Neural cell (in vitro differentiated cells): ENCODE data around the gene ADAP1. TPM values are rescaled to one million over a fixed set of nuclear protein-coding genes. Genes with fewer than 3 reads are reported as not detected.

ENCODE experiments used
- H2AFZ ChIP-seq: fragments of 200-600, 300-800 bp; sonication (generic), shearing (Covaris generic); 2 replicates; pipeline ENCODE4 v1.6.0; 2014; ENCODE audit warnings: low read depth, mild to moderate bottlenecking, antibody characterized with exemption, low read length, moderate library complexity
- H3F3A ChIP-seq: fragments of 200-600 bp; shearing (Covaris generic); 2 replicates; pipeline ENCODE4 v1.6.1; 2016; ENCODE audit warnings: mild to moderate bottlenecking, moderate library complexity, mixed read lengths, antibody characterized with exemption, low read length; ENCODE audit not compliant: insufficient read depth, poor library complexity, severe bottlenecking
- H3K27ac ChIP-seq: fragments of 200-600, 300-800 bp; sonication (generic), shearing (Covaris generic); 2 replicates; pipeline ENCODE4 v1.5.1; 2014; ENCODE audit warnings: mild to moderate bottlenecking, low read length, moderate library complexity
- H3K27me3 ChIP-seq: fragments of 300-800, 200-600 bp; sonication (generic), shearing (Covaris generic); 2 replicates; pipeline ENCODE4 v1.6.0; 2014; ENCODE audit warnings: mild to moderate bottlenecking, low read depth, low read length, moderate library complexity; ENCODE audit not compliant: insufficient read depth
- H3K36me3 ChIP-seq: fragments of 300-800, 200-600 bp; sonication (generic), shearing (Covaris generic); 2 replicates; pipeline ENCODE4 v1.5.1; 2014; ENCODE audit warnings: mild to moderate bottlenecking, antibody characterized with exemption, low read length, moderate library complexity; ENCODE audit not compliant: insufficient read depth
- H3K4me2 ChIP-seq: fragments of 300-800, 200-600 bp; sonication (generic), shearing (Covaris generic); 2 replicates; pipeline ENCODE4 v1.6.0; 2014; ENCODE audit warnings: mild to moderate bottlenecking, low read length
- H3K4me3 ChIP-seq: fragments of 300-800, 200-600 bp; sonication (generic), shearing (Covaris generic); 2 replicates; pipeline ENCODE4 v1.5.1; 2014; ENCODE audit warnings: mild to moderate bottlenecking, low read length, moderate library complexity
- H3K79me2 ChIP-seq: fragments of 200-600 bp; shearing (Covaris generic); replicated peaks from 2 replicates; pipeline ENCODE4 v1.6.0; 2014; ENCODE audit warnings: mild to moderate bottlenecking, low read length, moderate library complexity; ENCODE audit not compliant: insufficient read depth
- H3K9ac ChIP-seq: fragments of 300-800, 200-600 bp; sonication (generic), shearing (Covaris generic); 2 replicates; pipeline ENCODE4 v1.6.1; 2016; ENCODE audit warnings: mild to moderate bottlenecking, low read length, mixed read lengths
- H3K9me2 ChIP-seq: fragments of 200-600 bp; shearing (Covaris generic); 2 replicates; pipeline ENCODE4 v1.6.1; 2016; ENCODE audit warnings: mild to moderate bottlenecking, low read length, mixed read lengths; ENCODE audit not compliant: insufficient read depth
- H3K9me3 ChIP-seq: fragments of 200-600, 300-800 bp; sonication (generic), shearing (Covaris generic); 2 replicates; pipeline ENCODE4 v1.6.1; 2016; ENCODE audit warnings: mild to moderate bottlenecking, mixed run types, low read length, moderate library complexity, mixed read lengths
- H4K20me1 ChIP-seq: fragments of 200-600 bp; shearing (Covaris generic); 2 replicates; pipeline ENCODE4 v1.6.1; 2016; ENCODE audit warnings: mild to moderate bottlenecking, mixed run types; ENCODE audit not compliant: insufficient read depth
- CTCF ChIP-seq: fragments of 450-650 bp; IDR thresholded peaks from 2 replicates; pipeline ENCODE4 v1.5.1; 2014; ENCODE audit warnings: antibody characterized with exemption, mild to moderate bottlenecking, moderate library complexity; ENCODE audit not compliant: poor library complexity, severe bottlenecking
- EP300 ChIP-seq: fragments of 450-650 bp; conservative IDR thresholded peaks from 2 replicates; pipeline ENCODE4 v1.6.1; 2014; ENCODE audit warnings: antibody characterized with exemption, mild to moderate bottlenecking, moderate library complexity; ENCODE audit not compliant: poor library complexity, severe bottlenecking
- EZH2 ChIP-seq: fragments of 200-600, 300-800 bp; shearing (Covaris generic), sonication (generic); IDR thresholded peaks from 2 replicates; pipeline ENCODE4 v1.6.1; 2014; ENCODE audit warnings: antibody characterized with exemption, low read length, borderline replicate concordance, mild to moderate bottlenecking; ENCODE audit not compliant: insufficient read depth, poor library complexity, severe bottlenecking
- MXI1 ChIP-seq: fragments of 450-650 bp; conservative IDR thresholded peaks from 2 replicates; pipeline ENCODE4 v1.6.1; 2014; ENCODE audit warnings: antibody characterized with exemption, mild to moderate bottlenecking; ENCODE audit not compliant: poor library complexity, severe bottlenecking
- POLR2AphosphoS5 ChIP-seq: IDR thresholded peaks from 2 replicates; pipeline ENCODE4 v1.6.1; 2012
- RAD21 ChIP-seq: fragments of 450-650 bp; conservative IDR thresholded peaks from 2 replicates; pipeline ENCODE4 v1.6.1; 2014; ENCODE audit warnings: antibody characterized with exemption, mild to moderate bottlenecking, moderate library complexity
- REST ChIP-seq: IDR thresholded peaks from 2 replicates; pipeline ENCODE4 v1.6.1; 2012; ENCODE audit warnings: borderline replicate concordance
- SMC3 ChIP-seq: fragments of 450-650 bp; conservative IDR thresholded peaks from 2 replicates; pipeline ENCODE4 v1.6.1; 2014; ENCODE audit warnings: antibody characterized with exemption, mild to moderate bottlenecking, moderate library complexity; ENCODE audit not compliant: poor library complexity
- TAF1 ChIP-seq: IDR thresholded peaks from 2 replicates; pipeline ENCODE4 v1.6.1; 2012; ENCODE audit warnings: low read depth
- polyA plus RNA-seq: library from polyadenylated mRNA; depleted of rRNA; stranded (reverse); fragments of >200 nt; gene quantifications from 2 replicates; pipeline ENCODE4 v1.2.3, GENCODE V29; 2014

The ADAP1 gene
- polyA plus RNA-seq, 1 donor from 2014 or later, result 76.8 TPM

GRCh38 chr7:932651-932975 is 21.9 kb downstream of the ADAP1 start:
- no peaks in the 10 kb centered on the region for H3K27me3 ChIP-seq
- no peak overlapping the region for H2AFZ ChIP-seq
- no peak overlapping the region for H3K4me3 ChIP-seq
- H3F3A ChIP-seq, result no peaks in the 10 kb centered on the region
- H3K9me3 ChIP-seq, result no peaks in the 10 kb centered on the region
- H3K36me3 ChIP-seq, result no peaks in the 10 kb centered on the region
- TF ChIP-seq POLR2AphosphoS5, result no peak
- TF ChIP-seq SMC3, result no peak
- TF ChIP-seq CTCF, result no peak
- no peak for TF ChIP-seq EP300
- no peak for TF ChIP-seq MXI1
- TF ChIP-seq TAF1, result no peak
- TF ChIP-seq REST, result no peak
- TF ChIP-seq EZH2, result no peak
- H3K79me2 ChIP-seq, result no peaks in the 10 kb centered on the region
- no peaks in the 10 kb centered on the region for H3K9me2 ChIP-seq
- no peak overlapping the region for H3K4me2 ChIP-seq
- H4K20me1 ChIP-seq, result no peaks in the 10 kb centered on the region
- H3K27ac ChIP-seq, result no peak overlapping the region
- H3K9ac ChIP-seq, result no peak overlapping the region

- H3K79me2 ChIP-seq, result no peaks in the 10 kb centered on the region
- no peak overlapping the region for H3K9ac ChIP-seq
- no peak overlapping the region for H3K4me3 ChIP-seq
- TF ChIP-seq TAF1 (no peak), RAD21 (no peak), MXI1 (no peak), REST (no peak), EP300 (no peak), POLR2AphosphoS5 (no peak), SMC3 (no peak), EZH2 (no peak), CTCF (no peak)
- H3K9me2 ChIP-seq, result no peaks in the 10 kb centered on the region
- H3K4me2 ChIP-seq, result no peak overlapping the region
- no peaks in the 10 kb centered on the region for H3F3A ChIP-seq
- H3K27me3 ChIP-seq, result no peaks in the 10 kb centered on the region
- H3K27ac ChIP-seq, result no peak overlapping the region
- no peak overlapping the region for H2AFZ ChIP-seq
- H4K20me1 ChIP-seq, result no peaks in the 10 kb centered on the region
- no peaks in the 10 kb centered on the region for H3K9me3 ChIP-seq
- H3K36me3 ChIP-seq, result no peaks in the 10 kb centered on the region
These were observed 22.4 kb downstream of the ADAP1 start for GRCh38 chr7:931871-932650.
